ENCODE measurements around the gene KRT75. TPM values are rescaled to one million over a fixed set of nuclear protein-coding genes. Genes with fewer than 3 reads are reported as not detected.

The KRT75 gene
- total RNA-seq, 1 experiment from 2014 or later, result not detected

- CTCF ChIA-PET, result interaction anchor here (0.7 to 11.5 kb wide), 5 partner anchors 61 to 492 kb away, joined by 3 to 112 read pairs (median 3); no protein-coding TSS in a partner anchor
- POLR2A ChIA-PET, result interaction anchor here (0.7 to 1.0 kb wide), 3 partner anchors 16 to 133 kb away, joined by 3 to 4 read pairs (median 3); partner anchors contain the start of gene KRT5
- Mint-ChIP-seq H3K4me3 (ENCODE audit: unreplicated experiment) (no peak overlapping the region), H3K9me3 (ENCODE audit: unreplicated experiment) (no peaks in the 10 kb centered on the region), H3K36me3 (ENCODE audit: insufficient read depth, unreplicated experiment) (no peaks in the 10 kb centered on the region), H3K4me1 (ENCODE audit: insufficient read depth, unreplicated experiment) (peaks cover 21% of the 10 kb centered on the region), H3K27me3 (ENCODE audit: insufficient read depth, unreplicated experiment) (no peaks in the 10 kb centered on the region), H3K27ac (ENCODE audit: low read depth, unreplicated experiment) (no peak overlapping the region)
- no peak for TF ChIP-seq CTCF (IDR thresholded peaks at IDR 0.05; ENCODE audit: unreplicated experiment)
- intact Hi-C loops (cut with micrococcal nuclease), result loop anchor here (10.0 kb wide), 1 partner anchor 597 kb away; no protein-coding TSS in a partner anchor
- no peak for DNase-seq (ENCODE audit: unreplicated experiment)
- no TSS peak for BruUV-seq (replicated peaks)
Measured at GRCh38 chr12:52387859-52388258, 46.3 kb downstream of the KRT75 start.

- POLR2A ChIA-PET, result no interaction called here
- intact Hi-C loops (cut with micrococcal nuclease), result loop anchor here (10.0 kb wide), 1 partner anchor 600 kb away; no protein-coding TSS in a partner anchor
- CTCF ChIA-PET, result interaction anchor here (0.6 to 3.9 kb wide), 9 partner anchors 12 to 500 kb away, joined by 3 to 17 read pairs (median 4); no protein-coding TSS in a partner anchor
- Mint-ChIP-seq H3K9me3 (ENCODE audit: unreplicated experiment) (no peaks in the 10 kb centered on the region), H3K4me3 (ENCODE audit: unreplicated experiment) (no peak within 1 kb of the TSS), H3K4me1 (ENCODE audit: insufficient read depth, unreplicated experiment) (peaks cover 7% of the 10 kb centered on the region), H3K36me3 (ENCODE audit: insufficient read depth, unreplicated experiment) (no peaks in the 10 kb centered on the region), H3K27ac (ENCODE audit: low read depth, unreplicated experiment) (no peak within 1 kb of the TSS), H3K27me3 (ENCODE audit: insufficient read depth, unreplicated experiment) (no peaks in the 10 kb centered on the region)
- BruUV-seq (replicated peaks), result no TSS peak
- no peak for DNase-seq (ENCODE audit: unreplicated experiment)
- TF ChIP-seq CTCF (IDR thresholded peaks at IDR 0.05; ENCODE audit: unreplicated experiment), result no peak
Measured at GRCh38 chr12:52385226-52385702, 48.9 kb downstream of the KRT75 start, which contains the start of gene KRT84. Gene KRT84, minus strand, starts transcription at chr12:52385652. Its CDS starts 67 bp downstream, at chr12:52385585.

GRCh38 chr12:52383331-52383730 lies 50.8 kb downstream of the KRT75 start:
- ChIA-PET CTCF (interaction anchor here (0.7 to 4.6 kb wide), 10 partner anchors 8 to 525 kb away, joined by 3 to 37 read pairs (median 4); partner anchors contain the start of gene KRT6C), POLR2A (interaction anchor here (0.7 to 1.5 kb wide), 3 partner anchors 12 to 110 kb away, joined by 3 to 9 read pairs (median 3); partner anchors contain the start of gene KRT6A)
- no peak for TF ChIP-seq CTCF (IDR thresholded peaks at IDR 0.05; ENCODE audit: unreplicated experiment)
- Mint-ChIP-seq H3K27me3 (ENCODE audit: insufficient read depth, unreplicated experiment) (no peaks in the 10 kb centered on the region), H3K4me1 (ENCODE audit: insufficient read depth, unreplicated experiment) (no peaks in the 10 kb centered on the region), H3K4me3 (ENCODE audit: unreplicated experiment) (no peak overlapping the region), H3K27ac (ENCODE audit: low read depth, unreplicated experiment) (no peak overlapping the region), H3K36me3 (ENCODE audit: insufficient read depth, unreplicated experiment) (no peaks in the 10 kb centered on the region), H3K9me3 (ENCODE audit: unreplicated experiment) (no peaks in the 10 kb centered on the region)
- no peak for DNase-seq (ENCODE audit: unreplicated experiment)
- no TSS peak for BruUV-seq (replicated peaks)
- intact Hi-C loops (cut with micrococcal nuclease), result loop anchor here (10.0 kb wide), 1 partner anchor 601 kb away; no protein-coding TSS in a partner anchor

GRCh38 chr12:52382854-52383253 lies 51.3 kb downstream of the KRT75 start:
- Mint-ChIP-seq H3K9me3 (ENCODE audit: unreplicated experiment) (no peaks in the 10 kb centered on the region), H3K4me3 (ENCODE audit: unreplicated experiment) (no peak overlapping the region), H3K27ac (ENCODE audit: low read depth, unreplicated experiment) (no peak overlapping the region), H3K36me3 (ENCODE audit: insufficient read depth, unreplicated experiment) (no peaks in the 10 kb centered on the region), H3K4me1 (ENCODE audit: insufficient read depth, unreplicated experiment) (no peaks in the 10 kb centered on the region), H3K27me3 (ENCODE audit: insufficient read depth, unreplicated experiment) (no peaks in the 10 kb centered on the region)
- ChIA-PET CTCF (interaction anchor here (0.8 to 4.6 kb wide), 7 partner anchors 8 to 497 kb away, joined by 3 to 37 read pairs (median 6); partner anchors contain the start of gene KRT6C), POLR2A (interaction anchor here (1.5 kb wide), 1 partner anchor 111 kb away, joined by 9 read pairs; the partner anchor contains the start of gene KRT6A)
- DNase-seq (ENCODE audit: unreplicated experiment), result no peak
- BruUV-seq (replicated peaks), result no TSS peak
- intact Hi-C loops (cut with micrococcal nuclease), result loop anchor here (10.0 kb wide), 1 partner anchor 602 kb away; no protein-coding TSS in a partner anchor
- TF ChIP-seq CTCF (IDR thresholded peaks at IDR 0.05; ENCODE audit: unreplicated experiment), result no peak

Measured in MCF 10A (cell line).